ENCODE measurements around the gene NPTN. TPM values are rescaled to one million over a fixed set of nuclear protein-coding genes. Genes with fewer than 3 reads are reported as not detected.

The NPTN gene
- total RNA-seq, 1 donor from 2014 or later = 135 TPM

DNA sequence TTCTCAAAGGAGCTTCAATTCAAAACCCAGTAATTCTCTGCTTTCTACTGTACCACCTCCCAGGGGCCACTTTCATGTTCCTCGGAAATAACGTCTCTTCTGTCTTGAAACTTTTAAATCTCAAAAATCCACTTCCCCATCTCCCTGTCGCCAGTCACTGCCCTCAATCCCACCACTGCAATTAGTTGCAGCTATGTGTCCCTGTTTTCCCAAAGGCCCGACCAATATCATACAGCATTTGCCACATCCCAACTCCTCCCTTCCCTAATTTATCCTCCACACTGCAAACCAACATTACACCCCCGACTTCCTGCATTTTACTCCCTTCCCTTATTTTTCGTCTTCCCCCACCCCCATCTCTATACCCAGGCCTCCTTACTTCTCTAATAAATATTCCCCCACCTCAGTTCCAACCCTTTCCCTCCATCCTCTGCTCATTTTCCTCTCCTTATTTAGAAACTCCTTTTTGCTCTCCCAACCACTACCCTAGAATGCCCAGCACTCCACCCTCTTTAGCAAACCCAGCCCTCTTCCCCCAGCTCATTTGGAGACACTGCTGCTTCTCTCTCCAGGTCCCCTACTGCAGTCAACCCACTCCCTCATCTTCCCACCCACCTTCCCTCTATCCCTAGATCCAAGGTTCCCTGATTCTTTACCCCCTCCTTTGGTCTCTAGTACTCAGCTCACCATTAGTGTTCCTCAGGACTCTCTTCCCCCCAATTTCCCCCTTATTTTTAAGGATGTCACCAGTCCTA, 1.1 kb downstream of the NPTN start:
- DNase-seq (ENCODE audit: low spot score) = peak; percentile 60

DNA sequence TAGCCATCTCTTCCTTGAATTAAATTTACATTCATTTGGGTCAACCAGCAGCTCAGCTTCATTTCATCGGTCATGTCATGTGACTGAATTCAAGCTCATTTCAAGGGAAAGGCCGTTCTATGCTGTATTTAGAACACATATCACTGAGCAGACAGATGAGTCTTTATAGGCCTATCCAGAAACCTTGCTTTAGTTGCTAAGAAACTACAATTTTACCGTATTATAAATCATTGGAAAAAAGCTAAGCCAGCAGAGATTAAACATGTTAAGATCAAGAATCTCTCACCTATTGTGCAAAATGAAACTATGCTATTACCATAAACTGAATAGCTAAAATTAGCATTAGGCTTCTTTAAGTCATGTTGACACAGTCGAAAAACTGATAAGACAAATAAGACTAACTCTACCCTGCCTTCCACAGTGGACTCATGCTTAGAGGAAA, 2.2 kb downstream of the NPTN start:
- DNase-seq (ENCODE audit: low spot score) = no peak

DNA sequence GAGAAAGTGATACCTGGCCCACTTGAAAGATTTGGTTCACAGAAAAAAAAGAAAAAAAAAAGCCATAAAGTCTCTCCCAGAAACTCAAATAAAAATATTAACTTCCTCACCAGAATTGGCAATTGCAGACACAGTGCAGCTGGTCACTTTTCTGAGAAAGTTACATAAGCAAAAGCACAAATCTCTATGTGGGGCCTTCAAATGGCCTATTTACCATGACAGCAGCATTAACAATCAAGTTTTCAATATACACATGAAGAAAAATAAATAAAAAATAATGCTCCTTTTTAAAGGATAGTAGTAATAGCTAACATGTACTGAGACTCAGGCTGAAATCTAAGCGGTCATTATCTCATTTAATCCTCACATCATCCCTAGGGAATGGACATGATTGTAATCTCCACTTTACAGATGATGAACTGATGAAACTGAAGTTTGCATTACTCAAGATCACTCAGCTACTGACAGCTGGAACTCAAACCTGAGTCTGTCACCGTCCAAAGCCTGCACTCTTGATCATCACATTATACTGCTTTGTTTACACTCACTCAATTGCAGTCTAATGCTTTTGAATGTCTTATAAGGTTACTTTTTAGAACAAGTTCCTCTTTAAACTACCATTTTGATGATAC, 3.3 kb downstream of the NPTN start:
- no peak for DNase-seq (ENCODE audit: low spot score)

DNA sequence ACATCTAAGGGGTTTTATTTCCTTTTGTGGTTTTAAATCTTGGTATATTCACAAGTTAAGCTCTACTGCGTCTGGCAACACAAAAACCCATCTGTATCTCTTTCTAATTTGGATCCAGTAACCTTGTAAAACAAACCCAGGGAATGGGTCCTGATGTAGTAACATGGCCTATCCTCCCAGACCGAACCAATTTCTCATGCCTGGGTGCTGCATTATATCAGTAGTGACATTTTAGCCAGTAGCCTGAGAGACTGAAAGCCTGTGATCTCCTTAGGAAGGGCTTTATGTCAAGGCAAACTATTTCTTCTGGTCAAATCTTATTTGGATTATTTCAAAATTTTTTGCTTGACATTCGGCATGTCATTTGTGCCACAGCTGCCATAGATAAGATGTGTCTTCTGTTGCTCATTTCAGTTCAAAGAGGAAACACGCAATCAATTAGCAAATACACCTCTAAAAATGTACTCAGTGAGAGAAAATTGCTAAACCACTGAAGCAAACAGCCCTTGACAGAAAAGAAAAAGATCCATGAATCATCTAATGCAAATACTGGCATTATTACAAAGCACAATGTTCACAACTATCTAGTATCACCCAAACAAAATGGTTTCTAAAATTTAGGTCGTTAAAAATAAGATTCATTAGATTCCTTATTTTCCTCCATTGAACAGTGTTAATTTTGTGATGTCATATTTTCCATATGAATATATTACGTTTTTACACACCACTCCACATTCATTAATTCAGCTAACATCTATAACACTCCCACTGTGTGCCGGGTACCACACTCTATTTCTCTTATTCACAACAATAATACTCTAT, 4.0 kb downstream of the NPTN start:
- DNase-seq (ENCODE audit: low spot score) = no peak

DNA sequence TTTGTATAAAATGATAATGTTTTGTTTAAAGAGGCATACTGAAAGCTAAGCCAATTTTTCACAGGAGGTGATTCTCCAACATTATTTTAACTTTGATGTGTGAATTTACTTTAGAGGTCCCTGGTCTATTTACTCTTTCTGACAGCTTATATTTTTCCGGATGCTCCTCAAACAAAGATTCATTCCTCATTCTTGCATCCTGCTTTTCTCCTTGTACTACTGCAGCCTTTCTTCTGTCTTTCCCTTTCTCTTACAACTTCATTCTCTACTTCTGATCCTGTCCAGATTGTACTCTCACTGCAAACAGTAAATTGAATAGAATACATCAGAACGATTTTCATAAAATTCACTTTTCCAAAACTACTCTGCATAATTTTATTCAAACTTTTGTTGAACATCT, 5.1 kb downstream of the NPTN start:
- no peak for DNase-seq (ENCODE audit: low spot score)

DNA sequence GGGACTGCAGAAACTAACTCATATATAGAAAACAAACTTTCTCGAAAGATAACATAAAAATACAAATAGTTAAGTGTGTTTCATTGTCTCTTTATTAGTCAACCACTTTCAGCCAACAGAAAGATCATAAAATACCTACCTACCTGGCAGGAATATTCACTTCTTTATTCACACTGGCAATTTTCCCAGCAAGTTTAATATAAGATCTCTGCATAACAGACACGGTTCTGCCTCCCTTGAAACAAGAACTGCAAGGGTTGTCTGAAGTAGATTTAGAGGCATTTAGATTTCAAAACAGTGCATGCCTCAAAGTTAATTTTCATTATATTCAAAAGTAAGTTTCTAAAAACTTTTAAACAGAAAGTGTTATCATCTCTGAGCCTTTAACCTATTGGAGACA, 7.1 kb downstream of the NPTN start:
- DNase-seq (ENCODE audit: low spot score) = no peak

DNA sequence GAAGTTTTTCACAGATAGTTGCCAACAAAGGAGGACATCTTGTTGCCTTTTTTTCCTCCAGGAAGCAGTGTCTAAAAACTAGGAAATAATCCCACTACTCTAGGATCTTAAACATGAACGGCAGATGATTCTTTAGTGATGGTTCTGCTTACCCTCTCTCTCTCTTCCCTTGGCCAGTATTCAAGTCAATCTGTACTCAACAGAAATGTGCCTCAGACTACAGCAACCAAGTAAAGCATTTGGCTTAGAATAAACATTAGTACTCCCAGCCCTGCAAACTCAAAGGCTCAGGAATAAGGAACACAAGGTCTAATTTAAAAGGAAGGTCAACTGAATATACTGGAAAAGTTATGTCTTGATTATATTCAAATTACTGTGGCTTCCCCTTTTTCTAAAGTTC, 8.7 kb downstream of the NPTN start:
- no peak for DNase-seq (ENCODE audit: low spot score)

DNA sequence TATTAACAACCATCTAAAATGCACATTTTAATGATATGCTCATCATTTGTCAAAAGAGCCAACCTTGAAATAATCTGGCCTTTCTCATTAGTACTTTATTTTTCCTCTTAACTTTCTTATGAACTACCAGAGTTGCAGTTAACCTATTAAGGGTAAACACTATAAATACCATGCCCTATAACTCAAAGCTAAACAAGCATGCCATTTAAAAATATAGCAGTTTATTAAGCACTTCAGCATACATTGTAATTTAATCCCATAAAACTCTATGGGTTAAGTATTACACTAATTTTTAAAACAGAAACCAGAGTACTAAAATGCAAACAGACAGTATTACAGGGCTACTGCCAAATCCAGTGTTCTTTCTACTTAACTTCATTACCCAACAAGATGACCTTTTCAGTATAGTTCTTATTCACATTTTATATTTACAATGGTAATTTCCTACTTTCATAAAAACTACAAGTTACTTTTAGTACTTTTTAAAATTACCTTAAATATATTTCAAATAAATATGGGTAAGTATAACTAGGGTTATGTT, 11.8 kb downstream of the NPTN start:
- no peak for DNase-seq (ENCODE audit: low spot score)

DNA sequence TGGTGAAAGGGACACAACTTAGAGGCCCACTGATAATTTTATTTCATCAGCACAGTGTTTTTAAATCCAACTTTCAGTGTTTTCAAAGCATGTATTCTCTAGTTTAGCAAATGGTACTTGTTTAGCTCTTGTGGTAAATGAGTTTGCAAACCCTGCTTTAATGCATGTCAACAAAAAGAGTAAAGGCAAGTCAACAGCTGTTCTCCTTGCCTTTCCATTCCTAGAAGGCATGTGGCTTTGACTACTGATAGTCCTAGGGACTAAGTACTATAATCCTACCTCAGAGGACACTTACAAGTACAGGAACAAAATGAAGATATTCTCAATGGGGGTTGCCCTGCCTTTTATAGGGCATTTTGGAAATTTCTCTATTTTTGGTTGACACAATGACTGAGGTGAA, 13.1 kb downstream of the NPTN start:
- no peak for DNase-seq (ENCODE audit: low spot score)

DNA sequence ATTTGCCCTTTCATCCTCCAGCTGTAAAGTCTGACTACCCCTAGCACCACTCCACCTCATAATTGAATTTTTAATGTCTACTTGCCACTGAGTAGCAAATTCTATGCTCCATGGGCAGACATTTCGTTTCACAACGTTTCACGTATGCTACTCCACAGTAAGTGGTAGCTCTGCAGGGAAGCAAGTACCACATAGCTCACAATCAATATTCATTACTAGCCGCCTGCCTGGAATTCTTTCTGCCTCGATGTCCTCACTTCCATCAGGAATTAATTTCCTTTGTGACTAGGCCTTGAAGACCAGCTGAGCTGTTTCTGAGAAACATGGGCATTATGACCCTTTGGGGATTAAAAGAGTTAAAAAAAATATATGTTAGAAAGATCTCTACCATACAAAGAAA, 15.3 kb downstream of the NPTN start:
- DNase-seq (ENCODE audit: low spot score) = no peak

DNA sequence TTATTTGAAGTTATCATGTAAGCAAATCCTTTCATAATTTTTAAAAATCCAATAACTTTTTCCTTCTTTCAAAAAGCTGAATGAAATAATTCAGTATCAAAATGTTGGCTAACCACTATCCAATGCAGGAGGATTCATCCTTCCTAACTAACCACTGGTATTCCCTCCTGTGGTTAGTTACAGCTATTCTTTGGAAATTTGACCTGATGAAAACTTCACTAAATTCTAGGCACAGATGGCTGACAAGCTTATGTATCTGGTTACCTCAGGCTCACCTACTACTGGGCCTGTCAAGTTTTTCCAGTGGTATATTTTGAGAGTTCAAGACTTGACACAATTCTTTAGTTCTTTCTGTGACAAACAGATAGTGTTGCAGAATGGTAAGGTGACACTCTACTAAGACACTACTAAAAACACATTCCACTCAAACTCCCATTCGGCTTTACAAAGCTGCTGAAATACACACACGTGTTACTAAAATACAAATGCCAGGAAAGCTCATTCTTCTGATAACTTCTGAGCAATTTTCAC, 15.8 kb downstream of the NPTN start:
- DNase-seq (ENCODE audit: low spot score) = no peak

DNA sequence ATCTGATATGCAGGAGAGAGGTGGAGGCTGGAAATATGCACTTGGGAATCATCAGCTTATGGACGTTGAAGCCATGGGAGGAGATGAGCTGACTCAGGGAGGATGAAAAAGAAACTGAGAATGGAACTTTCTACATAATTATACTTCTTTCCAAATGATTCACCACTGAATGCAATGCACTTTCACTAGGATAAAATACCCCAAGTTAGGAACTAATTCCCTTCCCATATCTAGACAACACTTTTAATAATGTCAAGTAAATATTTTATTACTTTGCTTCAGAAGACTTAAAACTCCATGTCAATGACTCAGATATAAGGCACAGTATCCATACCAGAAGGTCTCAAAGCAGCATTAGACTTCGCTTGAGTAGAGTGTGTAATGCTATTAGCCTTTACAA, 24.2 kb downstream of the NPTN start:
- DNase-seq (ENCODE audit: low spot score) = no peak

DNA sequence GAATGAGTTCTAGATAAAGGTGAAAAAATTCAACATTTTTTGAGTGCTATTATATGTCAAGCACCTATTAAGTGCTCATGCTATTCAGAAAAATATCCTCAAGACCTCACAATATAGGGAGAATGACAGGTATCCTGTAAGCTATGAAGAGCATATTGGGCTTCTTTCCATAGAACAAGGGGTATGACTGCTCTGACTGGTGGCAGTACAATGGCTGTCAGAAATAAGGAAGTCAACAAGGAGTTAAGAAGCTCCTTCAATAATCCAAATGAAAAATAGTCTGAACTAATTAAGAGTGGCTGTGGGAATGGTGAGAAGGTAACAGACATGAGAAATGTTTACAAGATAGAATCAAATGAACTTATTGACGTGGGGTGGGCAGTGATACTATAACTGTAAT, 24.7 kb downstream of the NPTN start:
- no peak for DNase-seq (ENCODE audit: low spot score)

DNA sequence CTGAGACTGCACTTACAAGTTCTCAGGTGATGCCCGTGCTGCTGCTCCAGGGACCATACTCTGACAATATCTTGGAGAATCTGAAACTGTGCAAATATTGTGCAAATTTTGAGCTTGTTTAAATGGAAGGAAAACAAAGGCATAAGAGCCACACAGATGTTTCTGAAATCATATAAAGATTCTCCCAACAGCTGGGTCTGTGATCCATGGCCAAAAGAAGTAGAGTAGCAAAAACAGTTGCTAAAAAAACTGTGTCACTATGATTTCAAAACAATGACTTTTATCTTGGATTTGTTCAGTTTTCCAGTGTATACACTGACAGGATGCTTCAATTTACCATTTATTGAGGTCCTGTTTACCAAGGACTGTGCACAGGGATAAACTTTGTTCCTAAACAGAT, 25.3 kb downstream of the NPTN start:
- DNase-seq (ENCODE audit: low spot score) = no peak

DNA sequence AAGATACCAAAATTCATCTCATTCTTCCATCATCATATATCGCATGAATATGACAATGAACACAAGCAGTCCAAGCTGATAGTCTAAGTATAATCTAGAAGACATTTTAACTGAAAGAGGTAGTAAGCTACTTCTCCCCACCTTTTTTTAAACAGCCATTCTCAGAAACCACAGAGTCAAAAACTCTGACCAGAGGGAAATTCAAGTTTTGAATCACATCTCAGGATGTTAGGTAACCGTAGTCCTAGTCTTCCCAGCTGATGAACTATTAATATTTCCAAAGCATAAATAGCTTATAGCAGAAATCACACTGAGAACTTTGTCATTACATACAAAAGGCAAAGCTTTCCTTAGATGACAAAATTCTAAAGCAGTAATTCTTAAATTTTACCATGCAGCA, 25.8 kb downstream of the NPTN start:
- DNase-seq (ENCODE audit: low spot score) = no peak

DNA sequence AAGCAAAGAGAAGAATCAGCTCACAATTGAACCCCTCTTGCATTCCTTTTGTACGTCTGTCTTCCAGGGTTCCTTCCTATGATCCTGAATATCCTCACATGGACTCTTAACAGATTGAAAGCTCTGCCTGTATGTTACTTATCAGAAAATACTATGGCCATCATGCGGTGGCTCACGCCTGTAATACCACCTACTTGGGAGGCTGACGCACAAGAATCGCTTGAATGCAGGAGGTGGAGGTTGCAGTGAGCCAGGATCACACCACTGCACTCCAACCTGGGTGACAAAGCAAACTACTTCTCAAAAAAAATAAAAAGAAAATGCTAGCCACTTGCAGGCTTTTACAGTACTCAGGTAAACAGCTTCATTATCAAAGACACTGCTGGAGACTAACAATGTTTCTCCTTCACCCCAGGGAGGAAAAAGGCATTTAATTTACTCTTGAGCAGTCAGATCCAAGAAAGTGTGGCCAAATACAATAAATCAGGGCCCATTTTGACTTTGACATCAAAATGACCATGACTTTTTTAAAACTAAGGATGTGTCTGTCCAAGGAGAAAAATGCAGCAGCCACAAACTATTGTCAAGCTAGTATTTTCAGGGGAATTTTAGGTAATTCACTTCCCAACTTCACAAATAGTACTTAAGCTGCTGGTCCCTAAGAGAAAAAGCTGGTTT, 27.3 kb downstream of the NPTN start:
- DNase-seq (ENCODE audit: low spot score) = no peak

DNA sequence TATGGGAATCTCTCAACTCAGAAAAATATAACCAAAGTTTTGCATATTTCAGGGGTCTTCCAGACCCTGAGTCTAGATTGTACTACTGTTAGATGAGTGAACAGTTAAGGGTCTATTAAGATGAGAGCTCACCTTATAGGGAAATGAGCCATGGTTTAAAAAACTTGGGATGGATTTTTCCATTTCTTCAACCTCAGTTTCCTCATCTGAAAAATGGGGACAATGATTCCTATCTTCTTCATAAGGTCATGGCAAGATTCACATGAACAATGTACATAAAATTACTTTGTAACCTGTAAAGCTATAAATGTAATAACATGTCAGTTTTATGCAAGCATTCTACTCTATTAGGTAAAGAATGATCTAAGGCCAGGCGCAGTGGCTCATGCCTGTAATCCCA, 28.7 kb downstream of the NPTN start:
- no peak for DNase-seq (ENCODE audit: low spot score)

DNA sequence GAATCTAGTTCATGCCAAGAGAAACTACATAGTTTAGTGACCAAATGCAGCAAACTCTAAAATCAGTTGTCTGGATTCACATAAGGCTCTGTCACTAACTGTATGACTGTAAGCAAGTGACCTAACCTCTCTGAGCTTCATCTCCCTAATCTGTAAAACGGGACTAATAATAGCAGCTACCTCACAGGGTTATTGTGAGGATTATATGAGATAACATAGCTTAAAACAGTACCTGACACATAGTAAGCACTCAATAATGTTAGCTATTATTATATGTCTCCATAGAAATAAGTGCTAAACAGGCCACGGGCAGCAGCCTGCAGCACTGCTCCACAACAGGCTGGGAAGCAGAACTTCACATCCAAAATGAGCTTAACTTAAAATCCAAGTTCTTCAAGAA, 30.2 kb downstream of the NPTN start:
- DNase-seq (ENCODE audit: low spot score) = no peak

DNA sequence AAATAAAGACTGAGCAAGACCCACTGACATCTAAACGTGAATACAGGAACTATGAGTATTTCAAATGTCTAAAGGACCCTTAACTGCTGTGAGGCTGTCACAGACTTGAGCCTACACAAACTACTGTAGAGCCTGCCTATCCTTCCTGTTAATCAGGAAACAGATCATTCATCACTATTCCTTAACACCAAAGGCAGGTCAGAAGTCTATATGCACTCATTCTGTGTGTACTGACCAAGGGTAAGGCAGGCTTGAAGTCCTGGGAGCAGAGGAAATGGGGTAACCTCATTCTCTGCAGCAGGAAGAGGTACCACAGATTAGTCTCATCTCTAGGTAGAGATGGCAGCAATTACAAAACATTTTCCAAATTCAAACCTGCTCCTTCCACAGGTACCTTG, 30.7 kb downstream of the NPTN start:
- no peak for DNase-seq (ENCODE audit: low spot score)

DNA sequence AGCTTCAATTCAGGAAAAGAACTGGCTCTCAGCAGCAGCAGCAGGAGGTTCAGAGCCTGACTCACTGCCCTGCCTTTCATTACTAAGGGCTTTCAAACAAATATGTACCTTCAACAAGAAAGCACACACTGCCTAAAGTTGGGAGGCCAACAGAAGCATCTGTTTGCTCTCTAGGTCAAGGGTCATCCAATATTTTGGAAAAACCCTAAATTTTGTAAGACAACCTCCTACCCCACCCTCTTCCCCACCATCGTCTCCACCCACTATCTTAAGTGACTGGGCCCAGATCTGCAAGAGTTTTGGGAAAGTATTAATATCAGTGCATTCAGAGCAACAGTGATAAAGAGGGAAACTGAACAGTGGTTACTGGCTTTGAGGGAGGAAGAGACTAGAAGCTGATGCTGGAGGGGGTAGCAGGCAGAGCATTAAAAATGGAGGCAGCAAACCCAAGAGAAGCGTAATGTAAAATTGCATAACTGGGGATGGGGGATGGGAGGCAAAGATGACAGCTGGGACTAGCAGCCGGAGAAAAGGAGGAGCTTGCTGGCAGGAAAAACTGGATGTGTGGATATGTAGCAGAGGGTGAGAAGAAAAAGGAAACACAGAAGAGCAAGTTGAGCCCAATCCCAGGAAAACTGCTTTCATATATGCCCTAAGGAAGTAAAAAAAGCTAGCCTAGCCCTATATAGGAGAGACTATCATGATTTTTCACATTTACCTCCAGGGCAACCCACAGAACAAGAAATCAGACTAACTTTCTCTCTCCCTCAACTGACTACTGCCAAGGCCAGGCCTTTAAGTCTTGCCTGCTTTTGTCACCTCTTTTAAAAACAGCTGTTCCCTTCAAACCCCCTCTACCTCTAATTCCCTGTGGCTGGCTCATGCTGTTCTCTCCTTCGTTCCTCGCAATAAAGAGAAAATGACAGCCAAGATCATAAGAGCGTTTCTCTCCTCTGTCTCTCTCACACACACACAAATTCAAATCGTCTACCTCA, 31.4 kb downstream of the NPTN start:
- DNase-seq (ENCODE audit: low spot score) = no peak
